PFSK-1 (cell line): ENCODE measurements around the gene KCTD5.

Source experiments
- FOXP2 ChIP-seq: optimal IDR thresholded peaks from 2 replicates; pipeline ENCODE3; 2011; ENCODE audit warnings: borderline replicate concordance, control low read depth, inconsistent platforms; ENCODE audit not compliant: insufficient read depth; ENCODE audit errors: extremely low read length, extremely low read depth
- POLR2AphosphoS5 ChIP-seq: IDR thresholded peaks from 2 replicates; pipeline ENCODE4 v1.6.1; 2012; ENCODE audit warnings: low read depth, mild to moderate bottlenecking, control low read depth, low read length, moderate library complexity
- REST ChIP-seq, 2 experiments: IDR thresholded peaks; 2 replicates each; pipeline versions ENCODE4 v1.6.1 to v1.8.0; 2011 to 2012; ENCODE audit warnings: low read depth in 2 of 2, low read length in 2 of 2, control low read depth in 1 of 2, inconsistent platforms in 1 of 2, mild to moderate bottlenecking in 1 of 2, moderate library complexity in 1 of 2; ENCODE audit not compliant: insufficient read depth in 1 of 2
- SIN3A ChIP-seq: IDR thresholded peaks from 2 replicates; pipeline ENCODE4 v1.6.1; 2012; ENCODE audit warnings: mild to moderate bottlenecking, low read length, moderate library complexity, borderline replicate concordance; ENCODE audit not compliant: insufficient read depth
- TAF1 ChIP-seq: IDR thresholded peaks from 2 replicates; pipeline ENCODE4 v1.6.1; 2012; ENCODE audit warnings: low read length, control low read depth, borderline replicate concordance; ENCODE audit not compliant: insufficient read depth

Gene KCTD5

GRCh38 chr16:2745116-2745890, 63.0 kb downstream of the KCTD5 start:
- TF ChIP-seq REST (IDR thresholded peaks at IDR 0.05; ENCODE audit: insufficient read depth in 1 of 2, low read depth in 2 of 2, low read length in 2 of 2) (no peak), POLR2AphosphoS5 (no peak), FOXP2 (no peak), TAF1 (no peak), SIN3A (no peak)

GRCh38 chr16:2745961-2746360, 63.6 kb downstream of the KCTD5 start:
- TF ChIP-seq SIN3A (no peak), POLR2AphosphoS5 (no peak), REST (IDR thresholded peaks at IDR 0.05; ENCODE audit: insufficient read depth in 1 of 2, low read depth in 2 of 2, low read length in 2 of 2) (no peak), TAF1 (no peak), FOXP2 (no peak)

GRCh38 chr16:2748757-2749455, 66.6 kb downstream of the KCTD5 start:
- no peak for TF ChIP-seq TAF1
- no peak for TF ChIP-seq POLR2AphosphoS5
- TF ChIP-seq REST (IDR thresholded peaks at IDR 0.05; ENCODE audit: insufficient read depth in 1 of 2, low read depth in 2 of 2, low read length in 2 of 2): no peak
- no peak for TF ChIP-seq FOXP2

GRCh38 chr16:2749476-2749875, 67.2 kb downstream of the KCTD5 start:
- TF ChIP-seq FOXP2: no peak
- TF ChIP-seq POLR2AphosphoS5: no peak
- no peak for TF ChIP-seq TAF1
- TF ChIP-seq REST (IDR thresholded peaks at IDR 0.05; ENCODE audit: insufficient read depth in 1 of 2, low read depth in 2 of 2, low read length in 2 of 2): no peak
- no peak for TF ChIP-seq SIN3A
